ENCODE results near the gene GRHL1. TPM values are rescaled to one million over a fixed set of nuclear protein-coding genes. Genes with fewer than 3 reads are reported as not detected.

GRHL1 gene
- total RNA-seq, 4 donors from 2014 or later = 0.29 to 1.0 (median 0.75) TPM

- DNase-seq (no peak), ATAC-seq (no peak)
- intact Hi-C loops (cut with DNase I; ENCODE audit: low total_unique reads) (no loop called here), in situ Hi-C loops (cut with MboI; ENCODE audit: low sequenced_read_pairs in 4 of 4) (no loop called here)
- H3K4me1 ChIP-seq = no peaks in the 10 kb centered on the region
- H3K27ac ChIP-seq = no peak overlapping the region
- H3K9me3 ChIP-seq = no peaks in the 10 kb centered on the region
- TF ChIP-seq POLR2A (IDR thresholded peaks at IDR 0.05) (no peak), CTCF (IDR thresholded peaks at IDR 0.05 in 4 of 5, conservative IDR thresholded peaks at IDR 0.05 in 1 of 5) (no peak)
- peaks cover 0 to 5% (median 0%) of the 10 kb centered on the region in 3 donors for H3K27me3 ChIP-seq
- H3K36me3 ChIP-seq = no peaks in the 10 kb centered on the region
- H3K4me3 ChIP-seq = no peak overlapping the region
These were observed 11.7 kb upstream of the GRHL1 start for GRCh38 chr2:9939587-9940485.

- DNase-seq (no peak), ATAC-seq (no peak)
- intact Hi-C loops (cut with DNase I; ENCODE audit: low total_unique reads) (no loop called here), in situ Hi-C loops (cut with MboI; ENCODE audit: low sequenced_read_pairs in 4 of 4) (no loop called here)
- no peaks in the 10 kb centered on the region for H3K9me3 ChIP-seq
- TF ChIP-seq CTCF (IDR thresholded peaks at IDR 0.05 in 4 of 5, conservative IDR thresholded peaks at IDR 0.05 in 1 of 5) (no peak), POLR2A (IDR thresholded peaks at IDR 0.05) (no peak)
- no peaks in the 10 kb centered on the region for H3K4me1 ChIP-seq
- no peak overlapping the region for H3K27ac ChIP-seq
- H3K27me3 ChIP-seq = peaks cover 0 to 6% (median 6%) of the 10 kb centered on the region in 3 donors
- no peak overlapping the region for H3K4me3 ChIP-seq
- no peaks in the 10 kb centered on the region for H3K36me3 ChIP-seq
These were observed 10.1 kb upstream of the GRHL1 start for GRCh38 chr2:9941196-9941995.

GRCh38 chr2:9941996-9942390 is 9.5 kb upstream of the GRHL1 start:
- no peak for ATAC-seq
- in situ Hi-C loops (cut with MboI; ENCODE audit: low sequenced_read_pairs in 4 of 4) = no loop called here

GRCh38 chr2:9944330-9944758 is 7.1 kb upstream of the GRHL1 start:
- no peak for DNase-seq
- intact Hi-C loops (cut with DNase I; ENCODE audit: low total_unique reads) = no loop called here
- H3K4me3 ChIP-seq = no peak overlapping the region

More at GRCh38 chr2:9941996-9942390, 9.5 kb upstream of the GRHL1 start:
- no peaks in the 10 kb centered on the region for H3K9me3 ChIP-seq
- no peak overlapping the region for H3K27ac ChIP-seq
- H3K36me3 ChIP-seq = no peaks in the 10 kb centered on the region
- H3K4me3 ChIP-seq = no peak overlapping the region
- peaks cover 0 to 8% (median 6%) of the 10 kb centered on the region in 3 donors for H3K27me3 ChIP-seq
- intact Hi-C loops (cut with DNase I; ENCODE audit: low total_unique reads) = no loop called here
- TF ChIP-seq POLR2A (IDR thresholded peaks at IDR 0.05) (no peak), CTCF (IDR thresholded peaks at IDR 0.05 in 4 of 5, conservative IDR thresholded peaks at IDR 0.05 in 1 of 5) (no peak)
- no peaks in the 10 kb centered on the region for H3K4me1 ChIP-seq
- no peak for DNase-seq

More at GRCh38 chr2:9944330-9944758, 7.1 kb upstream of the GRHL1 start:
- Histone ChIP-seq H3K9me3 (no peaks in the 10 kb centered on the region), H3K27me3 (peaks cover 0 to 8% (median 6%) of the 10 kb centered on the region in 3 donors), H3K27ac (no peak overlapping the region), H3K4me1 (no peaks in the 10 kb centered on the region), H3K36me3 (no peaks in the 10 kb centered on the region)
- ATAC-seq = no peak
- TF ChIP-seq CTCF (IDR thresholded peaks at IDR 0.05 in 4 of 5, conservative IDR thresholded peaks at IDR 0.05 in 1 of 5) (no peak), POLR2A (IDR thresholded peaks at IDR 0.05) (no peak)
- in situ Hi-C loops (cut with MboI; ENCODE audit: low sequenced_read_pairs in 4 of 4) = no loop called here
